Nephron progenitor cell (in vitro differentiated cells): Measurements from ENCODE around the gene SLC38A1.

Experiments
- DNase-seq: peaks from one replicate; pipeline ENCODE4 v3.0.0; 2021
- H3K27ac Mint-ChIP-seq: 2 replicates; pipeline ENCODE4 v1.8.0; 2021; ENCODE audit warnings: mild to moderate bottlenecking, moderate library complexity, mixed read lengths
- H3K27me3 Mint-ChIP-seq: 2 replicates; pipeline ENCODE4 v1.8.0; 2021; ENCODE audit warnings: mild to moderate bottlenecking, low read depth, mixed read lengths; ENCODE audit not compliant: poor library complexity
- H3K36me3 Mint-ChIP-seq: 2 replicates; pipeline ENCODE4 v1.8.0; 2021; ENCODE audit warnings: low read depth, mixed read lengths
- H3K4me1 Mint-ChIP-seq: 2 replicates; pipeline ENCODE4 v1.8.0; 2021; ENCODE audit warnings: mixed read lengths
- H3K4me3 Mint-ChIP-seq: 2 replicates; pipeline ENCODE4 v1.8.0; 2021; ENCODE audit warnings: mild to moderate bottlenecking, moderate library complexity, mixed read lengths
- H3K9me3 Mint-ChIP-seq: 2 replicates; pipeline ENCODE4 v1.8.0; 2021; ENCODE audit warnings: mild to moderate bottlenecking, moderate library complexity, mixed read lengths
- TF ChIP-seq, protein P1 (sequence below): fragments of 200-600 bp; sonication (generic); IDR thresholded peaks from 2 replicates; pipeline ENCODE4 v1.5.0; 2021; ENCODE audit warnings: antibody characterized with exemption

The SLC38A1 gene

DNA sequence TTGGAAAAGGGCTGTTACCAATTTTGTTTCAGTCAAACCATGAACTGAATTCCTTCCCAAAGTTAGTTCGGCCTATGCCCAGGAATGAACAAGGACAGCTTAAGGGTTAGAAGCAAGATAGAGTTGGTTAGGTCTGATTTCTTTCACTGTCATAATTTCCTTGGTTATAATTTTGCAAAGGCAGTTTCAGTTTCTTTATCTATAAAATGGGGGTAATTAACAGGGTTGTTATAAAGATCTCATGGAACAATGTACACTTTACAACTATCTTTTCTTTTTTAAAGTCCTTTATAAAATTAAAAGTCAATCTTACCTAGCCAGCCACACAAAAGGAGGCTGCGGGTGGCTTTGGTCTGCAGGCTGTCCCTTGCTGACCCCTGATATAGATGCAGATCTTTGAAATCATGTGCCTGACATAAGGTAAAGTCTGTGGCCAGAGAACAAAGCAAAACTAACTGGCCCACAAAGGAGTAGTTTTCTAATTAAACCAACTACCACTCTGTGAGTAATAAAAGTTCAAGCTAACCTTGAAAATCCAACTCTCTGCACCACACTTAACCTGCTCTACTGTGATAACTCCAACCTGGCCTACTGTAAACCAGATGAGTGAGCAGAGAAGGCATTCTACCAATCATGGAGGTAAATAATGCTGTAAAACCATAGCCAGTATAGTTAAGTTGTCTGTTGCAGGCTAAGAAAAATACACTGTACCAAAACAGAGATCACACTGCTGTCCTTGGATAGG, 49.5 kb downstream of the SLC38A1 start:
- H3K4me3 Mint-ChIP-seq: no peak overlapping the region
- H3K4me1 Mint-ChIP-seq: no peaks in the 10 kb centered on the region
- peaks cover 74% of the 10 kb centered on the region for H3K36me3 Mint-ChIP-seq
- DNase-seq: no peak
- TF ChIP-seq, protein P1, sequence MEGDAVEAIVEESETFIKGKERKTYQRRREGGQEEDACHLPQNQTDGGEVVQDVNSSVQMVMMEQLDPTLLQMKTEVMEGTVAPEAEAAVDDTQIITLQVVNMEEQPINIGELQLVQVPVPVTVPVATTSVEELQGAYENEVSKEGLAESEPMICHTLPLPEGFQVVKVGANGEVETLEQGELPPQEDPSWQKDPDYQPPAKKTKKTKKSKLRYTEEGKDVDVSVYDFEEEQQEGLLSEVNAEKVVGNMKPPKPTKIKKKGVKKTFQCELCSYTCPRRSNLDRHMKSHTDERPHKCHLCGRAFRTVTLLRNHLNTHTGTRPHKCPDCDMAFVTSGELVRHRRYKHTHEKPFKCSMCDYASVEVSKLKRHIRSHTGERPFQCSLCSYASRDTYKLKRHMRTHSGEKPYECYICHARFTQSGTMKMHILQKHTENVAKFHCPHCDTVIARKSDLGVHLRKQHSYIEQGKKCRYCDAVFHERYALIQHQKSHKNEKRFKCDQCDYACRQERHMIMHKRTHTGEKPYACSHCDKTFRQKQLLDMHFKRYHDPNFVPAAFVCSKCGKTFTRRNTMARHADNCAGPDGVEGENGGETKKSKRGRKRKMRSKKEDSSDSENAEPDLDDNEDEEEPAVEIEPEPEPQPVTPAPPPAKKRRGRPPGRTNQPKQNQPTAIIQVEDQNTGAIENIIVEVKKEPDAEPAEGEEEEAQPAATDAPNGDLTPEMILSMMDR: no peak
- no peak overlapping the region for H3K27ac Mint-ChIP-seq
- no peaks in the 10 kb centered on the region for H3K9me3 Mint-ChIP-seq
- no peaks in the 10 kb centered on the region for H3K27me3 Mint-ChIP-seq

GRCh38 chr12:46218322-46219095, 50.3 kb downstream of the SLC38A1 start:
- no peak for DNase-seq

DNA sequence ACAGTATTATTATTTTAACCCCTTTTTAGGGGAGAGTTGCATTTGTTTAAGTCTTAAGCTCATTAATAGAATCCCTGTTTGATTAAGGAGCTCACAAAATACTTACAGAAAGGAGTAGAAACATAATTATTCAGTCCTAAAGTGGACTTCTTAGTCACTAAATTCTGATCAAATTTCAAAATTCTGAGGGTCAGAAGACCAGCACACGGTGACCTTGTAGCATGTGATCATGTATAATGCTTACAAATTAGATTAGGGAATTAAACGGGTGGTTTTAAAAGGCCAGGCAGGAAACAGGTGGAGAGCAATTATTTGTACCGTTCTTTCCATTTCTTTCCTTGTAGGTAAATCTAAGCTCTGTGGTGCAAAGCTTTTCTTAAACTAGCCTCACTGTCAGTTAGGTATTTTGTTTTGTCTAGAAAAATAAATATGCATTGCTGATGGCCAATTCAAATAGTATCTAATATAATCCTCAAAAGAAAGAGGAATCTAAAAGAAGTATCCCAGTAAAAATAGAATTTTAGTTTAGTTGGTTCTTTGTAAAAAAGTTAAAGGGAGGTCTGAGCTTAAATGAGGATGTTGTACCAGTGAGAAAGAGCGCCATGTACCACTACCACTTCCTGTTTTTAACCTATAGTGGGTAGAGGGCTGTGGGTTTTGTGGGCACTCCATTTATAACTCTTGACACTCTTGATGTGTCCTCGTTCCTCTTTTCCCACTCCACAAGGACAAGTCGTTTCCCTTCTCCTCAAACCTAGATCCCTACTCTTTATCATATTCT, 51.1 kb downstream of the SLC38A1 start:
- TF ChIP-seq, protein P1: no peak
- Mint-ChIP-seq H3K36me3 (peaks cover 71% of the 10 kb centered on the region), H3K27me3 (no peaks in the 10 kb centered on the region), H3K4me1 (no peaks in the 10 kb centered on the region), H3K9me3 (no peaks in the 10 kb centered on the region), H3K4me3 (no peak overlapping the region), H3K27ac (no peak overlapping the region)
- no peak for DNase-seq

More at GRCh38 chr12:46218322-46219095, 50.3 kb downstream of the SLC38A1 start:
- Mint-ChIP-seq H3K36me3 (peaks cover 72% of the 10 kb centered on the region), H3K4me1 (no peaks in the 10 kb centered on the region), H3K9me3 (no peaks in the 10 kb centered on the region), H3K4me3 (no peak overlapping the region), H3K27ac (no peak overlapping the region), H3K27me3 (no peaks in the 10 kb centered on the region)
- TF ChIP-seq, protein P1: no peak

- Mint-ChIP-seq H3K36me3 (peaks cover 75% of the 10 kb centered on the region), H3K4me1 (peaks cover 4% of the 10 kb centered on the region), H3K9me3 (no peaks in the 10 kb centered on the region), H3K27me3 (no peaks in the 10 kb centered on the region), H3K4me3 (no peak overlapping the region), H3K27ac (no peak overlapping the region)
- TF ChIP-seq, protein P1: no peak
- no peak for DNase-seq
These were observed 54.0 kb downstream of the SLC38A1 start for GRCh38 chr12:46214668-46215436.

DNA sequence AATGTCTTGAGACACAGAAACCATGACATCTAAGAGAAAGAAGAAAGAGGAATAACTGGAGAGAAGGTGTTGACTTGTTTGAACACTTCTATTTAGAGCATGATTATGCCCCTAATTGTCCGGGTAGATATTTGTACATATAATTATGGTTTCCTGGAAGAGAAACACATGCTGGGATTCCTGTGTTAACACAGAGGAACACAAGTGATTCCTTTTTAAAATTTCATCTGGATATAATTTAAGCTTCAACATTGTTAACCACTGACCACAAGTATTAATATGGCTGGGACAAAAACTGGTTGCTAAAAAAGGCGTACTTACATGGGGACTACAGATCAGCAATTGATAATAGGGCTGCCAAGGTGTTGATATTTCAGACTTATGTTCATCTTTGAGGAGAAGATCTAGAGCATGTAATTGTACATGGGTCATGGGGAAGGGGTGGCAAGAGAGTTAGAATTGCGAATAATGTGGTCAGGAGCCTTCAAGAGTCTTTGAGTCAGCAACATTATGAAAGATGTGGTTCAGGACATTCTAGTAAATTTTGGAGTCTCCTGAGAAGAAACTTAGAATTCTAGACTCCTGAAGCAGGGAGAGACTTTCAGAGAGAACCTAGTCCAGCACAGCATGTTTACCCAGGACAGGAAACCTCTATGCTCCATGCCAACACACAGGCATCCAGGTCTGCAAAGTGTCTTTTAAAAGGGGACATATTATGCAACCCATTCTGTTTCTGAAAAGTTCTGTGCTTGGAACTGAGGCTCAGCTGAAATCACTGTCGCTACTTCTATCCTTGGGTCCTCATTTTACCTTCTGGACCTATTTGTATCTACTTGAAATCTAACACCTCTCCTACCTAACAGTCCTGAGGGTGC, 56.5 kb downstream of the SLC38A1 start:
- peaks cover 63% of the 10 kb centered on the region for H3K36me3 Mint-ChIP-seq
- H3K27me3 Mint-ChIP-seq: no peaks in the 10 kb centered on the region
- TF ChIP-seq, protein P1: no peak
- DNase-seq: no peak
- peaks cover 4% of the 10 kb centered on the region for H3K4me1 Mint-ChIP-seq
- no peak overlapping the region for H3K4me3 Mint-ChIP-seq
- H3K9me3 Mint-ChIP-seq: no peaks in the 10 kb centered on the region
- no peak overlapping the region for H3K27ac Mint-ChIP-seq
